T-helper 9 cell (primary cell): ENCODE results near the gene SEC24C.
"Not testable (repeated sequence)": the region's sequence is repeated elsewhere in the genome, so short reads cannot be mapped to it uniquely, and the experiment has no call there.

Experiments
- DNase-seq: peaks from one replicate; pipeline ENCODE4 v3.0.0-alpha.2; 2020

The SEC24C gene

GRCh38 chr10:73772281-73773151, 28.3 kb downstream of the SEC24C start:
- peak; percentile 69 for DNase-seq

GRCh38 chr10:73773152-73773879, 29.1 kb downstream of the SEC24C start:
- no peak for DNase-seq

- DNase-seq: no peak
These were observed 30.5 kb downstream of the SEC24C start for GRCh38 chr10:73774637-73775036.

GRCh38 chr10:73779018-73779417, 34.8 kb downstream of the SEC24C start:
- no peak for DNase-seq

GRCh38 chr10:73779539-73780197, 35.5 kb downstream of the SEC24C start:
- DNase-seq: no peak

- DNase-seq: no peak
These were observed 36.1 kb downstream of the SEC24C start for GRCh38 chr10:73780301-73780700.

GRCh38 chr10:73780966-73781365, 36.8 kb downstream of the SEC24C start:
- DNase-seq: no peak

DNA sequence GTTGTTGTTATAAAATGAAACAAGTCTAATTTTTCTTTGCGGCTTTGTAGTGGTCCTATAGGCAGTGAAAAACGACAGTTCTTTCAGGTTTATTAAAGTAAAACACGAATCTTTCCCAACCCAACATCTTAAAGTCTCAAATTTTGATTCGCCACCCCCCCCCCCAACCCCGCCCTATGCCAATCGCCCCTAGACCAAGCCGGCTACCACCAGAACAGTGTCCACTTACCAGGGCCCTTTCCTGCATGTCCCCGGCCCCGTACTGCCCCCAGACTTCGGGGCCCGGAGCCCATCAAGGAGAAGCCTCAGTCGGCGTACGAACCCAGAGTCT, 37.3 kb downstream of the SEC24C start:
- DNase-seq: no peak

DNA sequence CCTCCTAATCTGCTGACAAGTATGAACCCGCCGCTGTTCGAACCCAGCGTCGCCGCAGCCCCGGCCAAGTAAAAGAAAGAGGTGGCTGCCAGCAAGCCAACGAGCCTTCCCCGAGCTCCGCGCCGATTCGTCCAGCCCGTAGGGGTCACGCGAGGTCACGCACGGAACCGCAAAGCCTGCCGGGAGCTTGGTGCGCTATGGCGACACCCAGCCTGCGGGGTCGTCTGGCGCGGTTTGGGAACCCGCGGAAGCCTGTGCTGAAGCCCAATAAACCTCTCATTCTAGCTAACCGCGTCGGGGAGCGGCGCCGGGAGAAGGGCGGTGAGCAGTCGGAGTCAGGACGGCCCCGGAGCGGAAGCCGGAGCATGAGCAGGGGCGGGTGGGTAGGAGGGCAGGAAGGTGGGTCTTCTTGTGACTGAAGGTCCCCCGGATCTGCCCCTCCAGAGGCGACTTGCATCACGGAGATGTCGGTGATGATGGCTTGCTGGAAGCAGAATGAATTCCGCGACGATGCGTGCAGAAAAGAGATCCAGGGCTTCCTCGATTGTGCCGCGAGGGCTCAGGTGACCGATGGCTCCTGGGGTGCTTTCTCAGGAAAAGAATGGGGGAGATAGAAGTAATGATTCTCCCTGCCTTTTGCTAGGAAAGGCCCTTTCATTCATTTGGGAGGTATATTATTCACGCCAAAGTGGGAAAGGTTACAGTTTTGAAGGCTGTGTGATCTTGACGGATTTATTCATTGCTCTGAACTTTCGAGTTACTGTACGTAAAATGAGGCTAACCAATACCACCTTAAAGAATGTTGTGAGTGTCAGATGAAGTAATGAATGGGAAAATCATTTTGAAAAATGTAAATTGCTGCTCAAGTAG, 37.9 kb downstream of the SEC24C start, which contains the start of gene CHCHD1:
CHCHD1 (plus strand) TSS at position 170 of the 870 bp plus-strand sequence; CDS start at position 198, 28 bp downstream.
- DNase-seq: peak; percentile 91

DNA sequence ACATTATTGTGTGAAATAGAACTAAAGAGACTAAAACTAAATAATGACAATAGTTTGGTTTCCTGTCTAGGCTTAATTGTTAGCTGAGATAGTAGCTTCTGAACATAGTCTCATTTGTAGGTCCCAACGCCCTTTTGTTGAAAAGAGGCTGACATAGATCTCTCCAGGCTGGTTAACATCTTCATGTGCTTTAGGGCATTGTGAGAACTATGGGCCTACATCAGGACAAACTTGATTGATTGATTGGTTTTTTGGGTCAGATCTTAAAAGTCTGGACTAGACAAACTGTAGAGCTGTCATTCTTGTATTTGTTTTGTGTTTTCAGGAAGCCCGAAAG, 38.5 kb downstream of the SEC24C start:
- DNase-seq: no peak

DNA sequence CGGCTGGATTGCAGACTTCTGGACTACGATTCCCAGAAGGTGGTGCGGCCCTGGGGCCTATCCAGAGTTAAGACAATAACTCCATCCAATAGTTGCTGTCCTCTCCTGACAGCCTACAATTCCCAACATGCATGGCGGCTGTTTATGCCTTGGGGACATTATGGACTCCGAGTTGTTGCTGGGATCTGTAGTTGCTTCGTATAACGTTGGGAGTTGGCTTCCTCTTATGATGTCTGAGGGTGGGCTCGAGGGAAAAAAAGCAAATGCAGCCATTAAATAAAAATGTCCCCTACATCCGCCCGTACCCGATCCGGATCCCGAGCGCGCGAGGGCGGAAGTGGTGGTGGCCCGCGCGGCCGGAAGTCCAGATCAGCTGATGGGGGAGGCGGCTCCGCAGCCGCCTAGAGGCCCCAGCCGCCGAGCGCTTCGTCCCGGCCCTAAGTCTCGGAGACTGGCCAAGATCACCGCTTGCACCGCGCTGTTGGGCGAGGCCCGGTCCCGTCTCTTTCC, 41.1 kb downstream of the SEC24C start, which contains the start of gene ZSWIM8:
ZSWIM8 (plus strand) TSS at position 396 of the 510 bp plus-strand sequence. CDS start 273 bp downstream, outside the sequence.
- peak; percentile 77 for DNase-seq

DNA sequence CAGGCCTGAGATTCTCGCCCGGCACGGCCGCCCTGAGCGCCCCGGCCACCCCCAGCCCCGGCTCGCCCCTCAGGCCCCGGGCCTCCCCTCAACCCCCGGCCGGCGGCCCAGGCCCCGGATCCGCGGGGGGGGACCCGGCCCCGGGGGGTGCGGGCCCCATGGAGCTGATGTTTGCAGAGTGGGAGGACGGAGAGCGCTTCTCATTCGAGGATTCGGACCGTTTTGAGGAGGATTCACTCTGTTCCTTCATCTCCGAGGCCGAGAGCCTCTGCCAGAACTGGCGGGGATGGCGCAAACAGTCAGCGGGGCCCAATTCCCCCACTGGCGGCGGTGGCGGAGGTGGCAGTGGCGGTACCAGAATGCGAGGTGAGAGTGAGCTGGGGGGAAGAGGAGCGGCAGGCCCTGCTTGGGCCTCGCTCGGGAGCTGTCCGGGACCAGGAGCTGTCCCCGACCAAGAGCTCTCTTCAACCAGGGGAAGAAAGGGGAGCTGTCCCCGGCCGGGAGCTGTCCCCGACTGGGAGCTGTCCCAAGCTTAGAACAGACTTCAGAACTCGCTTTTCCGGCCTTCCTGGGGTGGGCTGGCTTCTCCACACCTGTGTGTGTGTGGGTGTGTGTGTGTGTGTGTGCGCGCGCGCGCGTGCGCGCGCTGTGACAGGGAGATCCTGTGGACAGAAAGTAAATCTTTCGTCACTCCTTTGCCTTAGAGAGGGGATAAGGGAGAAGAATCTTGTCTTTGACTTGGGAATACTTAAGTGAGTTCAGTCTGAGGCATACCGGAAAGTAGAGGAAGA, 41.7 kb downstream of the SEC24C start:
- DNase-seq: peak; percentile 37

DNA sequence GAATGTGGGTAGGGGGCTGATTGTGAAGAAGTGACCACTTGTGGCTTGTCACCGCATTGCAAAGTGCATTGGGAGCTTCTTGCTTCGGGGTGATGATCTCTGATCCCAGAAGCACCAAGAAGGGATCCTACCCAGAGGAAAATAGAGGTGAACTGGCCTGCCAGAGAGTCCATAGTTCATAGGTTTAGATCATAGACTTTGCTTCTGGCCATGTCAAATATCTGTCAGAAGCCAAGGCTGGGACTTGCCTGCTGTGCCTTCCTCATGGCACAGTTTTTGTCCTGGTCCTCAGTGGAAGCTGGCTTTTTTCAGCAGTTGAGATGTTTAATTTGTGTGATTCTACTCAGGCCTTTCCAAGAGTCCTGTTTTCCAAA, 42.3 kb downstream of the SEC24C start:
- no peak for DNase-seq

DNA sequence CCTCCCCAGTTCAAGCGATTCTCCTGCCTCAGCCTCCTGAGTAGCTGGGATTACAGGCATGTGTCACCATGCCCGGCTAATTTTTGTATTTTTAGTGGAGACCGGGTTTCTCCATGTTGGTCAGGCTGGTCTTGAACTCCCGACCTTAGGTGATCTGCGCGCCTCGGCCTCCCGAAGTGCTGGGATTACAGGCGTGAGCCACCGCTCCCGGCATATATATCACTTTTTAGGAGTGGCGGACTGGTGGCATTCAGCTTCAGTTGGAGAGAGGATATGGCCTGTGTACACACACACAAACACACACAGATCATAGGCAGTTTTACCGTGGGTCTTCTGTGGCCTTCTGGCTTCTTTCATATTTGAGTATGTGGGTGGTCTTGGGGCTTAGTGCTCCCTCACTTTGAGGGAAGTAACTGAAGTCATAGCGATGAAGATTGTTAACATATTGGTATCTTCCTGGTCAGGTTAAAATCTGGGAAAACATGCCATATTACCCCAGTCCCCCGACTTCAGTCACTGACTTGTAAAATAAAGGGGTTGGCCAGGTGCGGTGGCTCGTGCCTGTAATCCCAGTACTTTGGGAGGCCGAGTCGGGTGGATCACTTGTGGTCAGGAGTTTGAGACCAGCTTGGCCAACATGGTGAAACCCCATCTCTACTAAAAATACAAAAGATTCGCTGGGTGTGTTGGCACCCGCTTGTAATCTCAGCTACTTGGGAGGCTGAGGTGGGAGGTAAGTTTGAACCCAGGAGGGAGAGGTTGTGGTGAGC, 43.0 kb downstream of the SEC24C start:
- DNase-seq: not testable (repeated sequence)

GRCh38 chr10:73788864-73789658, 44.9 kb downstream of the SEC24C start:
- DNase-seq: no peak

DNA sequence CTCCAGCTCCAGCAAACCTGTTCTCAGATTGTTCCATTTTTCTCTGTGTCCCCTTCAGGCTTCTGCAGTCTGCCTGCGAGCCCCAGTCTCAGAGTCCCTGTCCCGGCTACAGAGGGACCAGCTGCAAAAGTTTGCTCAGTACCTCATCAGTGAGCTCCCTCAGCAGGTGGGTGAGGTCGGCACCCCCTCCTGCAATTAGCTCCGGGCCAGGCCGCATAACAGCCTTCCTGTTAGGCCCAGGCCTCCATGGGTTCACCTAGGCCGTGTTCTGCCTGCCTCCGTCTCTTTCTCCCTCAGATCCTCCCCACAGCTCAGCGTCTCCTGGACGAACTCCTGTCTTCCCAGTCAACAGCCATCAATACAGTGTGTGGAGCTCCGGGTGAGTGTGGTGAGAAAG, 45.5 kb downstream of the SEC24C start:
- DNase-seq: no peak

DNA sequence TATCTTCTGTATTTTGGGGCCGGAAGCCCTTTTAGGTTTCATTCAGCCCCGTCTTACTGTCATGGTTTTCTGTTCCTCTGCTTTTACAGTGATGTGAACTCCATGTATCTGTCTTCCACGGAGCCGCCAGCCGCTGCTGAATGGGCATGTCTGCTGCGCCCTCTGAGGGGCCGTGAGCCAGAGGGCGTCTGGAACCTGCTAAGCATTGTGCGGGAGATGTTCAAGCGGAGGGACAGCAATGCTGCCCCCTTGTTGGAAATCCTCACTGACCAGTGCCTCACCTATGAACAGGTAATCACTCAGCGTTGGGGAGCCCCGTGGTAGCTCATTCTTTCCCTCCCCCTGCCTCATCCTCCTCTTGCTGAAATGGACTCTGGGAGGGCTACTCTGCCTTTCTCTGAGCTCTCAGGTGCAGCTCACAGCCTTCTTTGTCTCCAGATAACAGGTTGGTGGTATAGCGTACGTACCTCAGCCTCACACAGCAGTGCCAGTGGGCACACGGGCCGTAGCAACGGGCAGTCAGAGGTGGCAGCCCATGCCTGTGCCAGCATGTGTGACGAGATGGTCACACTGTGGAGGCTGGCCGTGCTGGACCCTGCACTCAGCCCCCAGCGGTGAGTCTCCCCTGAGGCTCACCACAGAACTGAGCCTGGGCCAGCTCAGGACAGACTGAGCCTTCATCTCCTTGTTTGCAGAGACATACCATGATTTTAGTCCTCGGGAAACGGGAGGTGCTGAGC, 46.9 kb downstream of the SEC24C start:
- DNase-seq: no peak

DNA sequence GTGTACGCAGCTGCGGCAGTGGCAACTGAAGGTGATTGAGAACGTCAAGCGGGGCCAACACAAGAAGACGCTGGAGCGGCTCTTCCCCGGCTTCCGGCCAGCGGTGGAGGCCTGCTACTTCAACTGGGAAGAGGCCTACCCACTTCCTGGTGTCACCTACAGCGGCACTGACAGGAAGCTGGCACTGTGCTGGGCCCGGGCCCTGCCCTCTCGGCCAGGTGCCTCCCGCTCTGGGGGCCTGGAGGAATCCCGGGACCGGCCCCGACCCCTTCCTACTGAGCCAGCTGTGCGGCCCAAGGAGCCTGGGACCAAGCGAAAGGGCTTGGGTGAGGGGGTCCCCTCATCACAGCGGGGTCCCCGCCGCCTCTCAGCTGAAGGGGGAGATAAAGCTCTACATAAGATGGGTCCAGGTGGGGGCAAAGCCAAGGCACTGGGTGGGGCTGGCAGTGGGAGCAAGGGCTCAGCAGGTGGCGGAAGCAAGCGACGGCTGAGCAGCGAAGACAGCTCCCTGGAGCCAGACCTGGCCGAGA, 47.8 kb downstream of the SEC24C start:
- DNase-seq: no peak

GRCh38 chr10:73793456-73793855, 49.3 kb downstream of the SEC24C start:
- DNase-seq: no peak
